IMR-90 (cell line): ENCODE data around the gene A1BG. TPM values are rescaled to one million over a fixed set of nuclear protein-coding genes. Genes with fewer than 3 reads are reported as not detected.
A peak's percentile ranks its signal among the peaks of the same experiment; 100 is the strongest.

Source experiments
- ATAC-seq: fragments of 200-7000 bp; cut with Tn5 transposase; 2 replicates; pipeline ENCODE4 v1.9.1; 2020; ENCODE audit warnings: low read depth, mild to moderate bottlenecking, moderate library complexity
- BruUV-seq: library from RNA; stranded (reverse); fragments of 400-500 nt; replicated peaks from 2 replicates; lab custom pipeline; 2021; lab: Mats Ljungman, UMichigan
- CTCF ChIA-PET: fragments of 300-600 bp; formaldehyde crosslinking; extraction: SDS; loops from one replicate; lab custom pipeline; 2021; ENCODE audit warnings: antibody characterized with exemption; lab: Yijun Ruan, JAX
- POLR2A ChIA-PET: fragments of 300-600 bp; sonication (Branson Sonifier 250); formaldehyde crosslinking; loops from one replicate; lab custom pipeline; 2022; ENCODE audit warnings: antibody characterized with exemption; ENCODE audit not compliant: unreplicated experiment; lab: Charles Lee
- DNase-seq: peaks from one replicate; pipeline ENCODE4 v3.0.0; 2013
- H2AFZ ChIP-seq: replicated peaks from 2 replicates; pipeline ENCODE3; 2013; ENCODE audit warnings: low read length, mild to moderate bottlenecking; ENCODE audit not compliant: poor library complexity
- H2AK5ac ChIP-seq: 2 replicates; pipeline ENCODE4 v1.6.1; 2013; ENCODE audit warnings: low read depth, low read length, inconsistent platforms
- H2AK9ac ChIP-seq: replicated peaks from 2 replicates; pipeline ENCODE3; 2013; ENCODE audit warnings: mild to moderate bottlenecking, low read depth, low read length, moderate library complexity; ENCODE audit not compliant: poor library complexity
- H2BK120ac ChIP-seq: 2 replicates; pipeline ENCODE4 v1.6.1; 2013; ENCODE audit warnings: low read depth, low read length, inconsistent platforms
- H2BK15ac ChIP-seq: 3 replicates; pipeline ENCODE4 v1.6.1; 2013; ENCODE audit warnings: low read depth, low read length, inconsistent platforms
- H2BK20ac ChIP-seq: 2 replicates; pipeline ENCODE4 v1.6.1; 2013; ENCODE audit warnings: low read depth, mild to moderate bottlenecking, inconsistent platforms, low read length, moderate library complexity
- H2BK5ac ChIP-seq: 2 replicates; pipeline ENCODE4 v1.6.1; 2013; ENCODE audit warnings: mild to moderate bottlenecking, low read depth, low read length, inconsistent platforms; ENCODE audit not compliant: poor library complexity, severe bottlenecking
- H3K14ac ChIP-seq: replicated peaks from 2 replicates; pipeline ENCODE4 v1.6.1; 2013; ENCODE audit warnings: low read depth, low read length, inconsistent platforms
- H3K18ac ChIP-seq: 2 replicates; pipeline ENCODE4 v1.6.1; 2013; ENCODE audit warnings: low read depth, low read length, control low read depth
- H3K23ac ChIP-seq: 2 replicates; pipeline ENCODE4 v1.6.1; 2013; ENCODE audit warnings: low read depth, low read length, inconsistent platforms
- H3K27ac ChIP-seq: 2 replicates; pipeline ENCODE4 v1.5.1; 2013; ENCODE audit warnings: mild to moderate bottlenecking, control low read depth, low read length; ENCODE audit not compliant: insufficient read depth
- H3K27me3 ChIP-seq: 2 replicates; pipeline ENCODE4 v1.6.1; 2013; ENCODE audit warnings: low read length; ENCODE audit not compliant: control insufficient read depth, insufficient read depth
- H3K36me3 ChIP-seq: 2 replicates; pipeline ENCODE4 v1.6.1; 2013; ENCODE audit warnings: low read length, mixed read lengths; ENCODE audit not compliant: control insufficient read depth, insufficient read depth
- H3K4ac ChIP-seq: 2 replicates; pipeline ENCODE4 v1.6.1; 2013; ENCODE audit warnings: low read depth, low read length, inconsistent platforms
- H3K4me1 ChIP-seq: 2 replicates; pipeline ENCODE4 v1.6.1; 2013; ENCODE audit warnings: low read length, mixed read lengths; ENCODE audit not compliant: control insufficient read depth, insufficient read depth
- H3K4me2 ChIP-seq: 2 replicates; pipeline ENCODE4 v1.6.1; 2013; ENCODE audit warnings: low read depth, mild to moderate bottlenecking, control low read depth, low read length, moderate library complexity
- H3K4me3 ChIP-seq: 2 replicates; pipeline ENCODE4 v1.5.1; 2013; ENCODE audit warnings: low read depth, mild to moderate bottlenecking, control low read depth, low read length, moderate library complexity; ENCODE audit not compliant: insufficient read depth
- H3K56ac ChIP-seq: 2 replicates; pipeline ENCODE4 v1.6.1; 2013; ENCODE audit warnings: low read length, inconsistent platforms; ENCODE audit not compliant: insufficient read depth; ENCODE audit errors: extremely low read depth
- H3K79me1 ChIP-seq, 2 experiments: 2 replicates each; pipeline ENCODE4 v1.6.1; 2013; ENCODE audit warnings: low read length in 2 of 2, inconsistent platforms in 1 of 2, low read depth in 1 of 2
- H3K9ac ChIP-seq: 2 replicates; pipeline ENCODE4 v1.6.1; 2013; ENCODE audit warnings: low read depth, low read length, control low read depth
- H3K9me1 ChIP-seq: 2 replicates; pipeline ENCODE4 v1.6.1; 2013; ENCODE audit warnings: low read length, inconsistent platforms; ENCODE audit not compliant: insufficient read depth
- H3K9me3 ChIP-seq: 2 replicates; pipeline ENCODE4 v1.6.1; 2013; ENCODE audit warnings: low read length; ENCODE audit not compliant: control insufficient read depth, insufficient read depth
- H4K20me1 ChIP-seq: 2 replicates; pipeline ENCODE4 v1.6.1; 2013; ENCODE audit warnings: low read length, inconsistent platforms; ENCODE audit not compliant: insufficient read depth
- H4K5ac ChIP-seq: 2 replicates; pipeline ENCODE4 v1.6.1; 2013; ENCODE audit warnings: mild to moderate bottlenecking, low read depth, low read length, control low read depth
- H4K8ac ChIP-seq, 2 experiments: 2 replicates each; pipeline ENCODE4 v1.6.1; 2013; ENCODE audit warnings: low read depth in 2 of 2, low read length in 2 of 2, control low read depth in 1 of 2, inconsistent platforms in 1 of 2
- H4K91ac ChIP-seq: 2 replicates; pipeline ENCODE4 v1.6.1; 2013; ENCODE audit warnings: low read depth, low read length, inconsistent platforms; ENCODE audit not compliant: insufficient read depth
- BHLHE40 ChIP-seq: fragments of 150-350 bp; IDR thresholded peaks from 2 replicates; pipeline ENCODE4 v1.6.1; 2016; ENCODE audit warnings: mild to moderate bottlenecking, low read depth, low read length
- CHD1 ChIP-seq: IDR thresholded peaks from 2 replicates; pipeline ENCODE4 v1.6.1; 2012; ENCODE audit warnings: low read depth, low read length, improper control_type of control experiment
- ELK1 ChIP-seq: fragments of 150-350 bp; IDR thresholded peaks from 2 replicates; pipeline ENCODE4 v1.6.1; 2016; ENCODE audit warnings: low read depth, mild to moderate bottlenecking, low read length, moderate library complexity, borderline replicate concordance
- MXI1 ChIP-seq: IDR thresholded peaks from 2 replicates; pipeline ENCODE4 v1.6.1; 2012; ENCODE audit warnings: low read depth, mild to moderate bottlenecking, low read length, moderate library complexity, borderline replicate concordance
- POLR2A ChIP-seq: IDR thresholded peaks from 2 replicates; pipeline ENCODE4 v1.6.1; 2012; ENCODE audit warnings: mild to moderate bottlenecking, low read depth, low read length
- RAD21 ChIP-seq: IDR thresholded peaks from 2 replicates; pipeline ENCODE4 v1.6.1; 2012; ENCODE audit warnings: low read length, improper control_type of control experiment
- RCOR1 ChIP-seq: IDR thresholded peaks from 2 replicates; pipeline ENCODE4 v1.6.1; 2012; ENCODE audit warnings: mild to moderate bottlenecking, low read length, improper control_type of control experiment; ENCODE audit not compliant: insufficient replicate concordance
- RFX5 ChIP-seq: IDR thresholded peaks from 2 replicates; pipeline ENCODE4 v1.8.0; 2012; ENCODE audit warnings: low read depth, mild to moderate bottlenecking, low read length, moderate library complexity
- USF2 ChIP-seq: fragments of 150-350 bp; IDR thresholded peaks from 2 replicates; pipeline ENCODE4 v1.6.1; 2017; ENCODE audit warnings: mild to moderate bottlenecking, antibody characterized with exemption, low read length, low read depth
- WGBS, 2 experiments: methylation state at CpG; one replicate each; pipeline versions ENCODE4 v1.1.5 to v1.1.7; 2013; ENCODE audit warnings: missing lambda C conversion rate in 2 of 2; ENCODE audit not compliant: insufficient read length in 1 of 2; ENCODE audit errors: extremely low coverage in 2 of 2; 5-methylcytosine and 5-hydroxymethylcytosine counted together
- dilution Hi-C: fragments of 300-500 bp; cut with HindIII; formaldehyde crosslinking; loops from one replicate; pipeline ENCODE4 v1.14.3; 2018; ENCODE audit warnings: low sequenced_read_pairs; ENCODE audit not compliant: unreplicated experiment
- in situ Hi-C: fragments of 300-500 bp; cut with MboI; formaldehyde crosslinking; loops from 3 replicates; pipeline ENCODE4 v1.14.3; 2019; ENCODE audit warnings: low sequenced_read_pairs, inconsistent platforms, mixed read lengths
- intact Hi-C: fragments of 100-400 bp; cut with micrococcal nuclease; formaldehyde crosslinking; loops from 2 replicates; pipeline ENCODE4 v1.10.0; 2022
- polyA plus RNA-seq, 3 experiments: library from polyadenylated mRNA; depleted of rRNA; stranded (reverse); fragments of >200 nt; gene quantifications; 2 replicates each; pipeline ENCODE4 v1.2.3, GENCODE V29; 2012; ENCODE audit warnings: low replicate concordance in 1 of 3
- total RNA-seq: library from RNA; depleted of rRNA; stranded (reverse); fragments of >200 nt; gene quantifications from 2 replicates; pipeline ENCODE4 v1.2.3, GENCODE V29; 2012

A1BG gene
- total and polyA plus RNA-seq, 2 of the 4 experiments (the other 2 are of a cell fraction): 4.5 to 54.5 TPM

GRCh38 chr19:58305065-58305931, 48.0 kb downstream of the A1BG start, which contains the start of gene ERVK3-1:
TSS of gene ERVK3-1 (plus strand) at chr19:58305377. CDS start at chr19:58312169, 6,792 bp downstream.
- intact Hi-C loops: loop anchor here (5.0 kb wide), 1 partner anchor 212 kb away; the partner anchor contains the start of gene ZBTB45

More at GRCh38 chr19:58305065-58305931, 48.0 kb downstream of the A1BG start, which contains the start of gene ERVK3-1:
- peak; percentile 98 for DNase-seq
- Histone ChIP-seq H3K27ac (peak within 1 kb of the TSS; percentile 79), H3K14ac (peak within 1 kb of the TSS; percentile 91), H4K91ac (peak within 1 kb of the TSS; percentile 78), H3K9me3 (no peaks in the 10 kb centered on the region; the same call in 1 of the 2 replicates), H3K9ac (peak within 1 kb of the TSS; percentile 83), H3K56ac (peak within 1 kb of the TSS; percentile 48; the same call in 1 of the 2 replicates), H4K20me1 (no peaks in the 10 kb centered on the region), H2BK120ac (no peak within 1 kb of the TSS; the same call in 1 of the 2 replicates), H2AFZ (peak within 1 kb of the TSS; percentile 98), H2AK5ac (peak within 1 kb of the TSS; percentile 71), H3K4me3 (peak within 1 kb of the TSS; percentile 72), H2BK20ac (no peak within 1 kb of the TSS), H4K8ac (peak within 1 kb of the TSS; percentile 70 to 95), H3K27me3 (no peaks in the 10 kb centered on the region), H3K4me1 (peaks cover 2% of the 10 kb centered on the region; the same call in 1 of the 2 replicates), H3K23ac (peak within 1 kb of the TSS; percentile 87), H3K18ac (no peak within 1 kb of the TSS), H2BK15ac (no peak within 1 kb of the TSS), H3K4me2 (peak within 1 kb of the TSS; percentile 87), H3K36me3 (peaks cover 22% of the 10 kb centered on the region), H3K4ac (peak within 1 kb of the TSS; percentile 90), H3K79me1 (peaks cover 33 to 54% of the 10 kb centered on the region in 2 experiments), H2AK9ac (peak within 1 kb of the TSS; percentile 68), H4K5ac (peak within 1 kb of the TSS; percentile 60), H2BK5ac (peak within 1 kb of the TSS; percentile 75), H3K9me1 (peaks cover 3% of the 10 kb centered on the region; the same call in 1 of the 2 replicates)
- WGBS, 2 experiments: 0% methylated on average over 4 of the region's 55 CpGs; no CpG with 5 or more reads in 1 of the 2 experiments
- peak; percentile 99 for ATAC-seq
- ChIA-PET CTCF (no interaction called here), POLR2A (no interaction called here)
- BruUV-seq: no TSS peak
- TF ChIP-seq CHD1 (no peak), POLR2A (peak; percentile 94), RAD21 (no peak; the same call in none of the 2 replicates), MXI1 (peak; percentile 19; the same call in 1 of the 2 replicates), USF2 (peak; percentile 55; the same call in 1 of the 2 replicates), RFX5 (no peak), RCOR1 (no peak), ELK1 (peak; percentile 80; the same call in 1 of the 2 replicates), BHLHE40 (peak; percentile 72)
- dilution Hi-C loops (no loop called here), in situ Hi-C loops (no loop called here)
